ENCODE data around the gene PCYT2. TPM values are rescaled to one million over a fixed set of nuclear protein-coding genes. Genes with fewer than 3 reads are reported as not detected.
"Not testable (repeated sequence)": the region's sequence is repeated elsewhere in the genome, so short reads cannot be mapped to it uniquely, and the experiment has no call there.

The PCYT2 gene
- total RNA-seq, 1 donor from 2014 or later: 49.5 TPM

DNA sequence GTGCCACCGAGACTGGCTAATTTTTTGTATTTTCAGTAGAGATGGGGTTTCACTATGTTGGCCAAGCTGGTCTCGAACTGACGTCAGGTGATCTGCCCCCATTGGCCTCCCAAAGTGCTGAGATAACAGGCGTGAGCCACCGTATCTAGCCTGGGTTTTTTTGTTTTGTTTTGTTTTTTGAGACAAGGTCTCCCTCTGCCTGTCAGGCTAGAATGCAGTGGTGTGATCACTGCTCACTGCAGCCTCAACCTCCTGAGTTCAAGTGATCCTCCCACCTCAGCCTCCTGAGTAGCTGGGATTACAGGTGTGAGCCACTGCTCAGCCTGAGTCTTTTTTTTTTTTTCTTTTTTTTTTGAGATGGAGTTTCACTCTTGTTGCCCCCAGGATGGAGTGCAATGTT lies 42.2 kb upstream of the PCYT2 start:
- H3K4me3 Mint-ChIP-seq; DNase-seq (ENCODE audit: low spot score); H3K27ac Mint-ChIP-seq; intact Hi-C loops (cut with micrococcal nuclease); H3K36me3 Mint-ChIP-seq (ENCODE audit: low read depth); H3K9me3 Mint-ChIP-seq; H3K4me1 Mint-ChIP-seq (ENCODE audit: low read depth): not testable (repeated sequence)
- H3K27me3 Mint-ChIP-seq (ENCODE audit: insufficient read depth): peaks cover 18% of the 10 kb centered on the region

DNA sequence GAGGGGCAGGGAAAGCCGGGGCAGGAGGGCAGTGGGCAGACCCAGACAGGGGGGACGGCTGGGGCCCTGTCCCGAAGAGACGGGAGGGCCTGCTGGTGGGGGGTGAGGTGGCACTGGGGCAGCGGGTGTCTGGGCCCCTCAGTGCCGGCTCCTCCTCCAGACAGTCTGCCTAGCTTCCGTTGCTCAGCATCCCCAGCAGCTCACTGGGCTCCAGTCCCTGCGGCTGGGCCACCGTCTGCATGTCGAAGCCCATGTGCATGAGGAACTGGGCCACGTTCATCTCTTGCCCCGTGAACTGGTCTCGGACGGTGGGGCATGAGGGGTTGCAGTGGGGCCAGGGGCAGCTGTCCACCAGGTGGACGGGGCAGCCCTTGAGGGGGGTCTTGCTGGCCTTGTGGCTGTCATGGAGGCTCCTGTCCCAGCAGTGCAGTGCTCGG lies 41.6 kb upstream of the PCYT2 start:
- Mint-ChIP-seq H3K36me3 (ENCODE audit: low read depth) (no peaks in the 10 kb centered on the region), H3K4me1 (ENCODE audit: low read depth) (no peaks in the 10 kb centered on the region), H3K9me3 (no peaks in the 10 kb centered on the region), H3K4me3 (no peak overlapping the region), H3K27ac (no peak overlapping the region), H3K27me3 (ENCODE audit: insufficient read depth) (peaks cover 13% of the 10 kb centered on the region)
- no peak for DNase-seq (ENCODE audit: low spot score)
- intact Hi-C loops (cut with micrococcal nuclease): no loop called here

GRCh38 chr17:81951785-81952684 lies 40.8 kb upstream of the PCYT2 start:
- H3K27ac Mint-ChIP-seq: no peak overlapping the region
- H3K9me3 Mint-ChIP-seq: no peaks in the 10 kb centered on the region
- H3K27me3 Mint-ChIP-seq (ENCODE audit: insufficient read depth): peaks cover 7% of the 10 kb centered on the region
- H3K4me3 Mint-ChIP-seq: no peak overlapping the region
- H3K4me1 Mint-ChIP-seq (ENCODE audit: low read depth): no peaks in the 10 kb centered on the region
- H3K36me3 Mint-ChIP-seq (ENCODE audit: low read depth): no peaks in the 10 kb centered on the region
- intact Hi-C loops (cut with micrococcal nuclease): no loop called here
- DNase-seq (ENCODE audit: low spot score): no peak

DNA sequence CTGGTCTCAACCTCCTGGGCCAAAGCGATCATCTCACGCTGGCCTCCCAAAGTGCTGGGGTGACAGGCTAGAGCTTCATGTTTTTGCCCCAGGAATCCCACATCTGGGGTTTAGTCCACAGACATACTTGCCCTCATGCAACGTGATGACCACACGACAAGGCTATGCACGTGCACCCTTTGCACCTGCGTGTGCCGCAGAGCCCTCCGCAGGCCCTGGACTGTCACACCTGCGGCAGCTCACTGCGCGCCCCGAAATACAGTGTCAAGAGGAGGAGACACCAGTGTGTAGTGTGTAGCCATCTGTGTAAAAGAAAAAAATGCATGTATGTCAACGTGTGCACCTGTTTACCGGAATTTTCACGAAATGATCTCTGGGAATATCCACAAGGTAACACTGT lies 39.3 kb upstream of the PCYT2 start:
- Mint-ChIP-seq H3K4me3 (no peak overlapping the region), H3K36me3 (ENCODE audit: low read depth) (no peaks in the 10 kb centered on the region), H3K4me1 (ENCODE audit: low read depth) (no peaks in the 10 kb centered on the region), H3K27me3 (ENCODE audit: insufficient read depth) (peaks cover 10% of the 10 kb centered on the region), H3K27ac (no peak overlapping the region), H3K9me3 (no peaks in the 10 kb centered on the region)
- intact Hi-C loops (cut with micrococcal nuclease): no loop called here
- no peak for DNase-seq (ENCODE audit: low spot score)

DNA sequence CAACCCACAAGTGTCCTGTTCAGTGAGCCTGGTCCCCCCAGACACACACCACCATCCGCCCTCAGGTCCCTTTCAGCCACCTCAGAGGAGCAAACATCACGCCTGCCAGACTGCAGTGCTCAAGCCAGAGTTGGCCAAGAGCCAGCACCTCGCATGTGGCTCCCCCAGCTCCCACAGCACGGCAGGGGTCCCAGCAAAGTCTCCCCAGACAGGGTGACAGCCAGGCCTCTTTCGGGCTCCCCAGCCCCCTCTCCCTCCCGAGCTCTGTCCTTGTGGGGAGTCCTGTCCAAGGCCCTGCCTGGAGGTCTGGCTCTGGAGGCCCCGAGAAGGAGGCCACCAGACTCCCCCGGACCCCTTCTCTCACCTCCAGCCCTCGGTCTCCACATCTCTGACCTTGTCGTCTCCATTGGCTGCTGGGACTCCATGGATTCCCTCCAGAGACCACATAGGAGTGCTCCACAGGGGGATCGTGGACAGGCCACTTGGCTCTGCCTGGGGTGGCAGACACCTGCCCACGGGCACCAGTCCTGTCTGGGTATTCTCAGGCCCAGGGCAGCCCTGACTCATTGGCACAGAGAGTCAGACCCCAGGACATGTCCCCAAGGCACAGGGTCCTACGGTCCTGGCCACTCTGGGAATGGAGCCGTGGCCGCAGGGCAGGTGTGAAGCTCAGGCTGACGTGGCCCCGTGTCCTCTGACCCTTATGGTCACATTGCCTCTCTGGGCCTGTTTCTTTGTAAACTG lies 37.6 kb upstream of the PCYT2 start:
- no peaks in the 10 kb centered on the region for H3K36me3 Mint-ChIP-seq (ENCODE audit: low read depth)
- no peaks in the 10 kb centered on the region for H3K9me3 Mint-ChIP-seq
- H3K4me1 Mint-ChIP-seq (ENCODE audit: low read depth): no peaks in the 10 kb centered on the region
- intact Hi-C loops (cut with micrococcal nuclease): no loop called here
- no peak for DNase-seq (ENCODE audit: low spot score)
- H3K27ac Mint-ChIP-seq: no peak overlapping the region
- peaks cover 12% of the 10 kb centered on the region for H3K27me3 Mint-ChIP-seq (ENCODE audit: insufficient read depth)
- H3K4me3 Mint-ChIP-seq: no peak overlapping the region

DNA sequence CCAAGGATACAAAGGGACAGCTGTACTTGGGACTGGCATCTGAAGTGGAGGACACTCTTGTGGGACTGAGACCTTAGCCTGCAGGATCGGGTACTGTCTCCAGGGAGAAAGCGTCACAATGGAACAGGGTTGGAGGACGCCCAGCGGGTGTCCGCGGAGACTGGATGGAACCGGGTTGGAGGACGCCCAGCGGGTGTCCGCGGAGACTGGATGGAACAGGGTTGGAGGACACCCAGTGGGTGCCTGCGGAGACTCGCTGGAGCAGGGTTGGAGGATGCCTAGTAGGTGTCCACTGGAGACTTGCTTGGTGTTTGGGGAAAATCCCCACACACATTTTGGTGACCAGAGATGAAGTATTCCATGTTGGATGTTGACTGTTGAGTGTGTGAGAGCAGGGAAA lies 36.0 kb upstream of the PCYT2 start, which contains the start of gene MYADML2:
TSS of gene MYADML2 (minus strand) at position 45 of the 400 bp plus-strand sequence. CDS start 5,492 bp downstream, outside the sequence.
- H3K27ac Mint-ChIP-seq: no peak within 1 kb of the TSS

GRCh38 chr17:81944858-81945257 lies 33.7 kb upstream of the PCYT2 start:
- no peaks in the 10 kb centered on the region for H3K36me3 Mint-ChIP-seq (ENCODE audit: low read depth)
- no peaks in the 10 kb centered on the region for H3K9me3 Mint-ChIP-seq
- H3K27ac Mint-ChIP-seq: no peak overlapping the region
- peaks cover 8% of the 10 kb centered on the region for H3K27me3 Mint-ChIP-seq (ENCODE audit: insufficient read depth)
- no peaks in the 10 kb centered on the region for H3K4me1 Mint-ChIP-seq (ENCODE audit: low read depth)
- intact Hi-C loops (cut with micrococcal nuclease): no loop called here
- no peak for DNase-seq (ENCODE audit: low spot score)
- H3K4me3 Mint-ChIP-seq: no peak overlapping the region

More for the DNA sequence above, 36.0 kb upstream of the PCYT2 start, which contains the start of gene MYADML2:
- no peaks in the 10 kb centered on the region for H3K4me1 Mint-ChIP-seq (ENCODE audit: low read depth)
- DNase-seq (ENCODE audit: low spot score): no peak
- H3K27me3 Mint-ChIP-seq (ENCODE audit: insufficient read depth): peaks cover 12% of the 10 kb centered on the region
- intact Hi-C loops (cut with micrococcal nuclease): no loop called here
- H3K4me3 Mint-ChIP-seq: no peak within 1 kb of the TSS
- H3K9me3 Mint-ChIP-seq: no peaks in the 10 kb centered on the region
- H3K36me3 Mint-ChIP-seq (ENCODE audit: low read depth): no peaks in the 10 kb centered on the region

- Mint-ChIP-seq H3K4me3 (no peak overlapping the region), H3K27me3 (ENCODE audit: insufficient read depth) (peaks cover 8% of the 10 kb centered on the region), H3K36me3 (ENCODE audit: low read depth) (no peaks in the 10 kb centered on the region), H3K9me3 (no peaks in the 10 kb centered on the region), H3K27ac (no peak overlapping the region), H3K4me1 (ENCODE audit: low read depth) (peaks cover 5% of the 10 kb centered on the region)
- no peak for DNase-seq (ENCODE audit: low spot score)
- intact Hi-C loops (cut with micrococcal nuclease): no loop called here
These were observed 31.0 kb upstream of the PCYT2 start for GRCh38 chr17:81942167-81942553.

DNA sequence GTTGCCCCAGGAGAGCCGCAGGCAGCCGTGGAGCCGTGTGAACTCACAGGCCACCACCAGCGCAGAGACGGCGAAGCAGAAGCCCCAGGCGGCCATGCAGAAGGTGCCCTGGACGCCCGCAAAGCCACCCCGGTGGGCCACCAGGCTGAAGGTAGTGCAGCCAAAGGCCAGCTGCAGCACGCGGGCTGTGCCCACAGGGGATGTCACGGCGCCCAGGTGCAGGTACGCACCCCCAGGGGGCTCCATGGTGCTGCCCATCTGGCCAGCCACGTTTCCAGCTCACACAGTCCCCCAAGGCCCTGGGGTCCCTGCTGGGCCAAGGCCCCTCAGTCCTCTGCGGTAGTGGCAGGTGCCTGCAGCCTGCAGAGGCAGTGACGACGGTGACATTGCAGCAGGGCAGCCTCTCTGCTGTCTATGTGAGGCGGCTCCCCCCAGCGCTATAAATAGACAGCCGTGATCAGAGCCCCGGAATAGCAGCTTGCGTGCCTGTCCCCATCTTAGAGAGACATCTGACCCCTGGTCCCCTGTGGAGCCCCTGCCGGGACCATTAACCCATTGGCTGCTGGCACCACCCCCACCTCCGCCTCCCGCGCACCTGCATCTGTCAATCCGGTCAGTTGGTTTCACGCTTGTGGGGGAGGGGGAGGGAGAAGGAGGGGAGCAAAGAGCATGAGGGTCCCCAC lies 30.4 kb upstream of the PCYT2 start:
- no peak for DNase-seq (ENCODE audit: low spot score)
- no peaks in the 10 kb centered on the region for H3K9me3 Mint-ChIP-seq
- H3K4me1 Mint-ChIP-seq (ENCODE audit: low read depth): peaks cover 5% of the 10 kb centered on the region
- H3K4me3 Mint-ChIP-seq: no peak overlapping the region
- H3K36me3 Mint-ChIP-seq (ENCODE audit: low read depth): no peaks in the 10 kb centered on the region
- H3K27ac Mint-ChIP-seq: no peak overlapping the region
- H3K27me3 Mint-ChIP-seq (ENCODE audit: insufficient read depth): peaks cover 8% of the 10 kb centered on the region
- intact Hi-C loops (cut with micrococcal nuclease): no loop called here

- Mint-ChIP-seq H3K9me3 (no peaks in the 10 kb centered on the region), H3K4me3 (no peak overlapping the region), H3K36me3 (ENCODE audit: low read depth) (peaks cover under 1% of the 10 kb centered on the region), H3K27me3 (ENCODE audit: insufficient read depth) (peaks cover 7% of the 10 kb centered on the region), H3K4me1 (ENCODE audit: low read depth) (peaks cover 7% of the 10 kb centered on the region), H3K27ac (no peak overlapping the region)
- intact Hi-C loops (cut with micrococcal nuclease): no loop called here
- DNase-seq (ENCODE audit: low spot score): no peak
These were observed 29.6 kb upstream of the PCYT2 start for GRCh38 chr17:81940538-81941483.

GRCh38 chr17:81939881-81940385 lies 28.7 kb upstream of the PCYT2 start:
- Mint-ChIP-seq H3K36me3 (ENCODE audit: low read depth) (peaks cover 2% of the 10 kb centered on the region), H3K4me3 (no peak overlapping the region), H3K27ac (no peak overlapping the region), H3K4me1 (ENCODE audit: low read depth) (peaks cover 10% of the 10 kb centered on the region), H3K9me3 (no peaks in the 10 kb centered on the region), H3K27me3 (ENCODE audit: insufficient read depth) (peaks cover 5% of the 10 kb centered on the region)
- intact Hi-C loops (cut with micrococcal nuclease): no loop called here
- no peak for DNase-seq (ENCODE audit: low spot score)

- Mint-ChIP-seq H3K27me3 (ENCODE audit: insufficient read depth) (peaks cover 5% of the 10 kb centered on the region), H3K27ac (no peak overlapping the region), H3K36me3 (ENCODE audit: low read depth) (peaks cover 2% of the 10 kb centered on the region), H3K4me3 (no peak overlapping the region), H3K4me1 (ENCODE audit: low read depth) (peaks cover 10% of the 10 kb centered on the region), H3K9me3 (no peaks in the 10 kb centered on the region)
- intact Hi-C loops (cut with micrococcal nuclease): no loop called here
- DNase-seq (ENCODE audit: low spot score): no peak
These were observed 28.0 kb upstream of the PCYT2 start for GRCh38 chr17:81939218-81939617.

All from activated T-helper 1 cell treated with anti-CD3 and anti-CD28 coated beads, Interleukin-12 subunit alpha, Interleukin-12 subunit beta, Interleukin-2, Interleukin-4 antibody, amounts not matched to agents 30 ng/mL and 10 ng/mL and 1 ng/mL, durations not matched to agents 14 hours and 24 hours and 36 hours (primary cell).